Keratinocyte (primary cell): ENCODE data around the gene GRM7.

Source experiments
- CTCF ChIP-seq, 3 experiments: IDR thresholded peaks in 1 of 3; conservative IDR thresholded peaks in 1 of 3; optimal IDR thresholded peaks in 1 of 3; 2 replicates in 2 of 3; 3 replicates in 1 of 3; pipeline versions ENCODE3 to v1.5.1; 2011; ENCODE audit warnings: low read length in 3 of 3, mild to moderate bottlenecking in 3 of 3, moderate library complexity in 2 of 3, control low read depth in 1 of 3, inconsistent platforms in 1 of 3; ENCODE audit not compliant: insufficient read depth in 2 of 3; ENCODE audit errors: extremely low read depth in 1 of 3
- EZH2 ChIP-seq: IDR thresholded peaks from one replicate; pipeline ENCODE4 v1.6.1; 2012; ENCODE audit warnings: inconsistent platforms, mild to moderate bottlenecking, low read length, moderate library complexity

- no peak for TF ChIP-seq CTCF (optimal IDR thresholded peaks at IDR 0.05 in 1 of 3, IDR thresholded peaks at IDR 0.05 in 1 of 3, conservative IDR thresholded peaks at IDR 0.05 in 1 of 3; ENCODE audit: extremely low read depth in 1 of 3, insufficient read depth in 2 of 3, low read length in 3 of 3)
- no peak for TF ChIP-seq EZH2
Measured at GRCh38 chr3:7620401-7620800, 759.5 kb downstream of the GRM7 start.
